D721Med (cell line): ENCODE measurements around the gene PROX2.

Experiments used
- DNase-seq: peaks from one replicate; pipeline ENCODE4 v3.0.0; 2011; ENCODE audit warnings: low spot score; ENCODE audit not compliant: insufficient read length
- FAIRE-seq: peaks from 2 replicates; lab custom pipeline; 2011; peaks lifted over from hg19 to GRCh38; lab: Jason Lieb, UNC
- TF ChIP-seq, protein P1 (sequence below): IDR thresholded peaks from 2 replicates; pipeline ENCODE4 v1.5.1; 2012; ENCODE audit warnings: mild to moderate bottlenecking, control low read depth; ENCODE audit not compliant: insufficient read depth; ENCODE audit errors: missing control alignments

PROX2 gene

DNA sequence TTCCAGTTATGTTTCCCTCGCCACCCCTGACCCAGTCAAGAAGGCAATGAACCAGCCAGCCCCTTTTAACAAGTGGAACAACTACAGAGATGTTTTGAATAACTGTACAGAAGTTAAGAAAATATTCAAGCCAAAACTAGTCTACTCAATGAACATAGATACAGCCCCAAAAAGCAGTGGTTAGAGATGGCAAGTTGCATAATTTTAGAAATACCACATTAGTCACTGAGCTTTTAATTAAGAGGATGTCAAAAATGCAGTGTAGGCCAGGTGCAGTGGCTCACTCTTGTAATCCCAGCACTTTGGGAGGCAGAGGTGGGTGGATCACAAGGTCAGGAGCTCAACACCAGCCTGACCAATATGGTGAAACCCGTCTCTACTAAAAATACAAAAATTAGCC, 27.2 kb downstream of the PROX2 start:
- FAIRE-seq (no peak), DNase-seq (no peak)

DNA sequence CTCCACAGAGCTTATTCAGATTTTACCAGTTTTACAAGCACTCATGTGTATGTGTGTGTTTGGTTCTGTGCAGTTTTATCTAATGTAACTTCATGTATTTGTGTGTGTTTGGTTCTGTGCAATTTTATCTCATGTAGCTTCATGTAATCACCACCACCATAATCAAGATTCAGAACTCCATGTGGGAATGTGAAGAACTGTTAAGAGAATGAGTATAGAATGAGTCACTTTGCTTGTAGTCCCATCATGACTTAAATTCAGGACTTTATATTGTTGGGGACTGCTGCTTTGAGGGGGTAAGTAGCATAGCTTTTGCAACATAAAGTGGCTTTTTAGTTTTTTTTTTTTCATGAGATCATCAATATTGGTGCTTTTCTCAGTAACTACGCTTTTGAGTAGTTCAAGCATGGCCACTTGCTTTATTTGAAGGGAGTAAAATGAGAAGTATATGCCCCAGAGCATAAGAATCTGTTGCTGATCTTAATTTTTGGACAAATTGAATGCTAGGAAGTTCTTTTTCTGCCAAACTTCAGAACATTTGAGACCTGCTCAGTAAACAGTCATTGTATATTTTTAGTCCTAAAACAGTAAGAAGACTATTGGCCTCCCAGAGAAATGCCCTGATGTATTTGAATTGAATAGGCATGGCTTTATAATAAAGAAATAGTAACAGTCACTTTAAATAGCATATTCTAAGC, 28.8 kb downstream of the PROX2 start:
- TF ChIP-seq, protein P1, sequence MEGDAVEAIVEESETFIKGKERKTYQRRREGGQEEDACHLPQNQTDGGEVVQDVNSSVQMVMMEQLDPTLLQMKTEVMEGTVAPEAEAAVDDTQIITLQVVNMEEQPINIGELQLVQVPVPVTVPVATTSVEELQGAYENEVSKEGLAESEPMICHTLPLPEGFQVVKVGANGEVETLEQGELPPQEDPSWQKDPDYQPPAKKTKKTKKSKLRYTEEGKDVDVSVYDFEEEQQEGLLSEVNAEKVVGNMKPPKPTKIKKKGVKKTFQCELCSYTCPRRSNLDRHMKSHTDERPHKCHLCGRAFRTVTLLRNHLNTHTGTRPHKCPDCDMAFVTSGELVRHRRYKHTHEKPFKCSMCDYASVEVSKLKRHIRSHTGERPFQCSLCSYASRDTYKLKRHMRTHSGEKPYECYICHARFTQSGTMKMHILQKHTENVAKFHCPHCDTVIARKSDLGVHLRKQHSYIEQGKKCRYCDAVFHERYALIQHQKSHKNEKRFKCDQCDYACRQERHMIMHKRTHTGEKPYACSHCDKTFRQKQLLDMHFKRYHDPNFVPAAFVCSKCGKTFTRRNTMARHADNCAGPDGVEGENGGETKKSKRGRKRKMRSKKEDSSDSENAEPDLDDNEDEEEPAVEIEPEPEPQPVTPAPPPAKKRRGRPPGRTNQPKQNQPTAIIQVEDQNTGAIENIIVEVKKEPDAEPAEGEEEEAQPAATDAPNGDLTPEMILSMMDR, result no peak
- DNase-seq (no peak), FAIRE-seq (no peak)

More for the DNA sequence above, 27.2 kb downstream of the PROX2 start:
- TF ChIP-seq, protein P1, result no peak

DNA sequence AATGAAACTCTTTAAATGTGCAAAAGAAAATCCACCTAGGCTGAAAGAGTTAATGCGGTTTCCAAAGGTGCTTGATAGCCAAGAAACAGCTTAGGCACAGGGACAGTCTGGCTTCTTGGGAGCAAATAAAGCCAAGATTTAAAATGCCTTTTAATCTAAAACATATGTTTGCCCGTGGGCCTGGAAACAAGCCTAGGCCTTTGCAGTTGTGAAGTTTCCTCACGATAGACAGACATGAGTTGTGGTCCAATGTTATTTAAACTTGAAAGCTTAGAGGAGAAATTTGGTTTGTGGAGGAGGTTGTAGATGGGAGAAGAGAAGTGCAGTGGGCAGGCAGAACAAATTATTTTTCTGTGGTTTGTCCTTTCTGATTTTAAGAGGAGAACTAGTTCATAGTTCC, 29.8 kb downstream of the PROX2 start:
- FAIRE-seq, result no peak
- TF ChIP-seq, protein P1, result no peak
- DNase-seq, result no peak

DNA sequence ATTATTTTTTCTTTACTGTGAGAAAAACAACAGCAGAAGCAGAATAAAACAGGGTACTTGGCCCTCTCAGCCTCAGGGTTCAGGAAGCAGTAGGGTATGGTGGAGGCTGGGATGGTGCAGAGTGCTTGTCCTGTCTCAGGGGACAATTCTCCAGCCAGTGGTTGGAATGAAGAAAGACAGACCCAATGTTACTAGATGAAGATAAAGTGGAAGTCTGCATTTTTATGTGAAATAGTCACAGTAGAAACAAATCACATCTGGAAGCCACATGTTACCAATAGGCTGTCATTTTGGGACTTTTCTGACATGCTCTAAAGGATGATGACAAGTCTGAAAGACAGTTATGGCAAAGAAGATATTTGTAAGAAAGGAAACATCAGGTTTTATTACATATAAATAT, 32.3 kb downstream of the PROX2 start:
- TF ChIP-seq, protein P1, result no peak
- DNase-seq (no peak), FAIRE-seq (no peak)

DNA sequence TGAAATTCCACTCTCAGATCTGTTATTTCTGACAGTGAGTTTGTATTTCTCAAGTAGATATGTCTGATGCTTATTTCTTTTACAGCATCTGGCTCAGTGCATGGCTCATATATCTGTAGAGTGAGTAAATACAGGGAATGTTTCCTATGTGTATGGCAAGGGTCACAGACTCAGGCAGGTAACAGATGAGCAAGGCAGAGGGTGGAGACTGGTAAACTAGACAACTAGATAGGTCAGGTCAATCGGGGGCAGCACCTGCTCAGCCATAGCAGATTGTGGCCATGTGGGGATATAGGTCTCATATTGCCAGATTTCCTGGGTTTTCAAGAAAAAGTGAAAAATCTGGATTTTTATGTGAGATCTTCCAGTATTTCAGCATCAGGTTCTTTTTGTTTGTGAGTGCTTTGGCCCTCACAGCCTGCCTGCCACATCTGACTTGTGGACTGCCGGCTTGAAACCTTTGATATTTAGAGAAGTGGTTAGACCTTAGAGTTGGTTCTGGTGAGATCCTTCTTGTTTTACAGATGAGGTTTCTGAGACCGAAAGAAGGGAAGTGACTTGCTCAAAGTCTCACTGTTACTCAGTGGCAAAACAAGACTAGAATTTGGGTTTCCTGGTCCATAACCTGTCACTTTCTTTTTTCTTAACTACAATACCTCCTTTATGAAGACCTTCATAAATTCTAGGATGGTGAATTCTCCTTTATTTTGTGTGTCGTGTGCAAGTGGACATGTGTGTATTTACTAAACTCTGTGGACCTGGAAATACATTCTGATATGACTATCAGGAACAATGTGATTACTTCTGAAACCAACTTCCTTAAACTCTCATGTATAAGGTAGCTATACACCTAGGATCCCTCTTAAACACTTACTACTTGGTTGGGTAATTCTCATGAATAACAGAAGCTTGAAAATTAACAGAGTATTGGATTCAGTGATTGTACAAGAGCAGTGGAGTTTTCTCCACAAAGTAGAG, 34.4 kb downstream of the PROX2 start:
- FAIRE-seq (no peak), DNase-seq (no peak)
- TF ChIP-seq, protein P1, result no peak

DNA sequence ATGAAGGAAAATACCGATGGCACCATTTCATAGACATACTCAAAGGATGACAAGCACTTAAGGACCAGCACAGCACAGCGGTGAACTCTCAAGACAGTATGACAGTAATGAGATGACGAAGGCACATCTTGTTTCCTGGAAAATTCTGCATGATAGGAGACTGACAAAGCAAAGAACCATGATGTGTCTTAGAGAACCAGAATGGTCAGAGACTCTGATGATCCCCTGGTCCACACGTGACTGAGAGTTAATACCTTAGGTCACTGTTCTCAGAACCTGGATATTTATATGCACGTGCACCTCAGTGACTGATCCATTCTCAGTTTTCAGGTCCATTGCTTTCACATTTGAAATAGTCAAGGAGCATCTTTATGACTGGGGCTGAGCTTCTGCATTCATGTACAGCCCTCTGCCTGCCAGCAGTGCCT, 35.3 kb downstream of the PROX2 start:
- TF ChIP-seq, protein P1, result no peak
- FAIRE-seq (peak; percentile 29), DNase-seq (no peak)
